Smooth muscle cell (in vitro differentiated cells): ENCODE results near the gene CCDC77. TPM values are rescaled to one million over a fixed set of nuclear protein-coding genes. Genes with fewer than 3 reads are reported as not detected.

Source experiments
- DNase-seq: peaks from one replicate; lab custom pipeline; 2025; ENCODE audit not compliant: unreplicated experiment; lab: John Stamatoyannopoulos, UW
- H2AFZ ChIP-seq: fragments of 200-600 bp; sonication (generic); 2 replicates; pipeline ENCODE4 v1.6.0; 2016; ENCODE audit warnings: antibody characterized with exemption, low read depth, mild to moderate bottlenecking
- H3F3A ChIP-seq: fragments of 200-600 bp; sonication (generic); 2 replicates; pipeline ENCODE4 v1.6.0; 2017; ENCODE audit warnings: antibody characterized with exemption, low read depth
- H3K27ac ChIP-seq: fragments of 200-600 bp; sonication (generic); 2 replicates; pipeline ENCODE4 v1.5.1; 2016; ENCODE audit warnings: low read depth, mild to moderate bottlenecking
- H3K27me3 ChIP-seq: fragments of 200-600 bp; sonication (generic); 2 replicates; pipeline ENCODE4 v1.6.1; 2016; ENCODE audit warnings: low read depth, mild to moderate bottlenecking
- H3K36me3 ChIP-seq: fragments of 200-600 bp; sonication (generic); 2 replicates; pipeline ENCODE4 v1.5.1; 2016; ENCODE audit warnings: low read depth
- H3K4me1 ChIP-seq: fragments of 200-600 bp; sonication (generic); 2 replicates; pipeline ENCODE4 v1.5.1; 2016; ENCODE audit warnings: low read depth
- H3K4me2 ChIP-seq: fragments of 200-600 bp; sonication (generic); 2 replicates; pipeline ENCODE4 v1.6.0; 2016; ENCODE audit warnings: mild to moderate bottlenecking
- H3K4me3 ChIP-seq: fragments of 200-600 bp; sonication (generic); 2 replicates; pipeline ENCODE4 v1.5.1; 2016; ENCODE audit warnings: mild to moderate bottlenecking
- H3K79me2 ChIP-seq: fragments of 200-600 bp; sonication (generic); 2 replicates; pipeline ENCODE4 v1.6.0; 2016; ENCODE audit warnings: low read depth, mild to moderate bottlenecking
- H3K9ac ChIP-seq: fragments of 200-600 bp; sonication (generic); 2 replicates; pipeline ENCODE4 v1.6.0; 2016; ENCODE audit warnings: low read depth
- H3K9me3 ChIP-seq: fragments of 200-600 bp; sonication (generic); replicated peaks from 2 replicates; pipeline ENCODE4 v1.5.1; 2016; ENCODE audit warnings: low read depth
- H4K20me1 ChIP-seq: fragments of 200-600 bp; sonication (generic); 2 replicates; pipeline ENCODE4 v1.6.0; 2016; ENCODE audit warnings: low read depth
- CTCF ChIP-seq: fragments of 200-600 bp; sonication (generic); IDR thresholded peaks from 2 replicates; pipeline ENCODE4 v1.5.1; 2017; ENCODE audit warnings: borderline replicate concordance, mild to moderate bottlenecking, antibody characterized with exemption; ENCODE audit not compliant: insufficient read depth, poor library complexity, severe bottlenecking
- WGBS: methylation state at CpG from one replicate; pipeline ENCODE4 v1.1.7; 2016; ENCODE audit warnings: low lambda C conversion rate; 5-methylcytosine and 5-hydroxymethylcytosine counted together
- polyA plus RNA-seq: library from polyadenylated mRNA; unstranded; fragments of >200 nt; fragmentation: Nextera tagmentation; extraction: Ambion mirVana; gene quantifications from 2 replicates; pipeline ENCODE4 v1.2.1, GENCODE V29; 2016
- total RNA-seq: library from RNA; depleted of rRNA; stranded (reverse); fragments of >200 nt; gene quantifications from 2 replicates; pipeline ENCODE4 v1.2.3, GENCODE V29; 2014

CCDC77 gene
- total and polyA plus RNA-seq, 2 experiments from 2014 or later = 7.8 to 13.9 TPM

DNA sequence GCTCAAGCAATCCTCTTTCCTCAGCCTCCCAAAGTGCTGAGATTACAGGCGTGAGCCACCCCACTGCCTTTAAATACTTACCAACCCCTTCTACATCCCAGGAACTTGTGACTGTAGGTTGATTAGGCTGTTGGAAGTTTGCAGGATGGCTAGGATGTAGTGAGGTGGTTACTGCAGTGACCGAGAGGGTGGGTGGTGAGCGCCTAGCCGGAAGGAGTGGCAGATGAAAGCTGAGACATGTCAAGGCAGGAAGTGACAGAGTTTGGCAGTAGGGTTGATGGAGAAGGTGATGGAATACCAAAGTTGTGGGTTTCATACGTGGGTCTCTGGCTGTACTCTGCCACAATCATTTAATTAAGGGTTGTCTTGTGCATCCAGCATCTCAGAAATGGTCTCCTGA, 71.8 kb downstream of the CCDC77 start:
- Histone ChIP-seq H3K4me2 (no peak overlapping the region), H3K36me3 (no peaks in the 10 kb centered on the region), H4K20me1 (no peaks in the 10 kb centered on the region), H3K79me2 (no peaks in the 10 kb centered on the region), H3K9ac (no peak overlapping the region), H3K27ac (no peak overlapping the region), H3K4me1 (peaks cover 4% of the 10 kb centered on the region), H3K9me3 (no peaks in the 10 kb centered on the region), H3F3A (no peaks in the 10 kb centered on the region), H3K4me3 (no peak overlapping the region), H2AFZ (no peak overlapping the region), H3K27me3 (no peaks in the 10 kb centered on the region)
- no peak for DNase-seq
- TF ChIP-seq CTCF = no peak
- 96% methylated on average over 5 of the region's 5 CpGs for WGBS

DNA sequence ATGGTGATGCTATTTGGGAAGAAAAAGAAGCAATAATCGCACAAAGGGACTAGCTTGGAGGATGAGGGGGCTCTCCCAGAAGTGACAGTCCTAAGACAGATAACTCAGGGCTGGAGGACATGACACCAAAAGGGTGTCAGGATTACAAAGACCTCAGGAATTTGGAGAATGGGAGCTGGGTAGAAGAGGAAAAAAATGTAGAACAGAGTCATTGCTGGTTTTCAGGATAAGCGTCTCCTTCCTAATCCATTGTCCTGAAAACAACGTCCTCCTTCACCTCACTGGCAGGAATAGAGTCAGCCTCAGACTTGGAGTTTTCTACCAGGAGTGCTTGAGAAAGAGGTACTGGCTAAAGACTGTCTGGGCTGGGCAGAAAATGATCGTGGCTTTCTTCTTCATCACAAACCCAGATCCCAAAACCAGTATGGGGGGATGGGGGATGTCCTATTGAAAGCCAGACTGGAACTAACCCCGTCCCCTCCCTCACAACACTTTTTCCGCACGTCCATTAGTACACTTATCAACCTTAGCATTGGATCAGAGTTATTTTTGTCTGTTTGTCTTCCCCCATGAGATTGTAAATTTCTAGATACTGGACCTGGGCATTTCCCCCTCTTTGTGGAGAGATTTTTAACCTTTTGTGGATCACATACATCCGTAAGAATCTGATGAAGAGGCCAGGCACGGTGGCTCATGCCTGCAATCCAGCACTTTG, 72.6 kb downstream of the CCDC77 start:
- H2AFZ ChIP-seq = peak overlapping the region; percentile 28

DNA sequence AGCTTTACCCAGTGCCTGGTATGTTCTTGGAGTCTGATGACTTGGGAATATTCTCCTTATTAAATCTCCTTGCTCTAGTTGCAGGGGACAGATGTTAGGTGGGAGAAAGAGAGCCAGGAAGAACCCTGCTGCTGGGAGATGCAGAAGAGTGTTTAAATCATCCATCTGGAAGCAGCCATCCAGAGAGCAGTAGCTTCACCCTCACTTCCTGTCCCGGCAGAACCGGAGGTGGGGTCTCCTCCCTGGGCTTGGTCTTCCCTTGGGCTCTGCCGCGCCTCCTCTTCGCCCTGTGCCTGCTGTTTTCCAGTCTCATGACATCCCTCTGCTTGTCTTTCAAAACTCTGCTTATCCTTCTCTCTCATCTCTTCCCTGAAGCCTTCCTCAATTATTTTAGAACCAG, 73.8 kb downstream of the CCDC77 start:
- no peaks in the 10 kb centered on the region for H4K20me1 ChIP-seq
- H3K4me3 ChIP-seq = no peak overlapping the region
- no peaks in the 10 kb centered on the region for H3F3A ChIP-seq
- no peak for DNase-seq
- 88% methylated on average over 5 of the region's 5 CpGs for WGBS
- no peaks in the 10 kb centered on the region for H3K27me3 ChIP-seq
- H3K27ac ChIP-seq = no peak overlapping the region
- no peak overlapping the region for H3K9ac ChIP-seq
- no peaks in the 10 kb centered on the region for H3K79me2 ChIP-seq
- no peak overlapping the region for H2AFZ ChIP-seq
- no peaks in the 10 kb centered on the region for H3K36me3 ChIP-seq
- no peaks in the 10 kb centered on the region for H3K9me3 ChIP-seq
- H3K4me1 ChIP-seq = peaks cover 4% of the 10 kb centered on the region
- H3K4me2 ChIP-seq = no peak overlapping the region
- no peak for TF ChIP-seq CTCF

More for the DNA sequence above, 72.6 kb downstream of the CCDC77 start:
- Histone ChIP-seq H3K9ac (no peak overlapping the region), H3K4me2 (peak overlapping the region; percentile 26), H3K4me3 (no peak overlapping the region), H3K79me2 (no peaks in the 10 kb centered on the region), H3F3A (no peaks in the 10 kb centered on the region), H3K4me1 (peaks cover 4% of the 10 kb centered on the region), H3K27ac (no peak overlapping the region), H3K36me3 (no peaks in the 10 kb centered on the region), H3K27me3 (no peaks in the 10 kb centered on the region), H3K9me3 (no peaks in the 10 kb centered on the region), H4K20me1 (no peaks in the 10 kb centered on the region)
- no peak for DNase-seq
- TF ChIP-seq CTCF = no peak
- 46% methylated on average over 9 of the region's 9 CpGs for WGBS

- H3K27ac ChIP-seq = no peak overlapping the region
- no peak overlapping the region for H3K9ac ChIP-seq
- H4K20me1 ChIP-seq = no peaks in the 10 kb centered on the region
- H3K4me3 ChIP-seq = no peak overlapping the region
- H3K4me2 ChIP-seq = no peak overlapping the region
- H2AFZ ChIP-seq = no peak overlapping the region
- no peak for TF ChIP-seq CTCF
- 91% methylated on average over 4 of the region's 4 CpGs for WGBS
- H3K79me2 ChIP-seq = no peaks in the 10 kb centered on the region
- H3K9me3 ChIP-seq = no peaks in the 10 kb centered on the region
- no peaks in the 10 kb centered on the region for H3K36me3 ChIP-seq
- no peaks in the 10 kb centered on the region for H3K27me3 ChIP-seq
- no peaks in the 10 kb centered on the region for H3F3A ChIP-seq
- no peaks in the 10 kb centered on the region for H3K4me1 ChIP-seq
- no peak for DNase-seq
These were observed 77.7 kb downstream of the CCDC77 start for GRCh38 chr12:479161-479560.
